GM12878 (cell line): Measurements from ENCODE around the gene GIGYF1.

Source experiments
- CTCF ChIP-seq, 3 experiments: IDR thresholded peaks in 2 of 3; conservative IDR thresholded peaks in 1 of 3; 2 replicates each; pipeline ENCODE4 v1.5.1; 2011; ENCODE audit warnings: low read depth in 3 of 3, low read length in 3 of 3, mild to moderate bottlenecking in 3 of 3, control low read depth in 2 of 3, moderate library complexity in 2 of 3, inconsistent platforms in 1 of 3, mixed read lengths in 1 of 3; ENCODE audit not compliant: control insufficient read depth in 2 of 3, insufficient read depth in 1 of 3; ENCODE audit errors: extremely low read depth in 1 of 3
- PBX3 ChIP-seq: IDR thresholded peaks from 2 replicates; pipeline ENCODE4 v1.6.1; 2011; ENCODE audit warnings: mild to moderate bottlenecking, low read depth, low read length, moderate library complexity; ENCODE audit not compliant: insufficient replicate concordance
- RAD51 ChIP-seq: fragments of 450-650 bp; IDR thresholded peaks from 2 replicates; pipeline ENCODE4 v1.6.1; 2016; ENCODE audit warnings: moderate library complexity, mild to moderate bottlenecking, inconsistent platforms
- SMAD1 ChIP-seq: fragments of 450-650 bp; IDR thresholded peaks from 2 replicates; pipeline ENCODE4 v1.6.1; 2018; ENCODE audit warnings: mild to moderate bottlenecking, low read depth; ENCODE audit not compliant: partially characterized antibody
- YBX1 ChIP-seq: fragments of 450-650 bp; IDR thresholded peaks from 2 replicates; pipeline ENCODE4 v1.6.1; 2016; ENCODE audit warnings: antibody characterized with exemption

GRCh38 chr7:100673942-100674410 is 20.1 kb downstream of the GIGYF1 start:
- TF ChIP-seq SMAD1 (no peak), RAD51 (no peak), PBX3 (no peak), CTCF (IDR thresholded peaks at IDR 0.05 in 2 of 3, conservative IDR thresholded peaks at IDR 0.05 in 1 of 3; ENCODE audit: control insufficient read depth in 2 of 3, extremely low read depth in 1 of 3, insufficient read depth in 1 of 3, low read depth in 3 of 3, low read length in 3 of 3) (no peak), YBX1 (no peak)
